Right atrium auricular region (tissue), 2 donors: ENCODE data around the gene NME9. TPM values are rescaled to one million over a fixed set of nuclear protein-coding genes. Genes with fewer than 3 reads are reported as not detected.

Experiments
- DNase-seq: peaks from one replicate; pipeline ENCODE4 v3.0.0-alpha.2; 2019; ENCODE audit warnings: low spot score
- H3K27ac ChIP-seq, 2 donors: fragments of 200-600 bp; sonication (generic); 1 replicate in 1 of 2; 2 replicates in 1 of 2; pipeline ENCODE4 v1.5.1; 2016 to 2019
- H3K27me3 ChIP-seq, 2 donors: fragments of 200-600 bp; sonication (generic); one replicate each; pipeline versions ENCODE4 v1.5.1 to v1.6.0; 2017 to 2019
- H3K36me3 ChIP-seq: fragments of 200-600 bp; sonication (generic); one replicate; pipeline ENCODE4 v1.5.1; 2016
- H3K4me1 ChIP-seq, 2 donors: fragments of 200-600 bp; sonication (generic); one replicate each; pipeline versions ENCODE4 v1.5.1 to v1.6.0; 2017 to 2019
- H3K4me3 ChIP-seq, 2 donors: fragments of 200-600 bp; sonication (generic); 1 replicate in 1 of 2; 2 replicates in 1 of 2; pipeline ENCODE4 v1.5.1; 2017 to 2019; ENCODE audit warnings: mild to moderate bottlenecking in 1 of 2, moderate library complexity in 1 of 2
- H3K9me3 ChIP-seq, 2 donors: fragments of 200-600 bp; sonication (generic); one replicate each; pipeline ENCODE4 v1.5.1; 2019
- CTCF ChIP-seq, 2 donors: fragments of 200-600 bp; sonication (generic); IDR thresholded peaks; one replicate each; pipeline ENCODE4 v1.5.1; 2019; ENCODE audit warnings: antibody characterized with exemption in 2 of 2
- total RNA-seq, 2 donors: library from RNA; depleted of rRNA; stranded (reverse); fragments of >200 nt; gene quantifications; one replicate each; pipeline ENCODE4 v1.1.0, GENCODE V29; 2016

Gene NME9
- total RNA-seq, 2 donors from 2014 or later = not detected

GRCh38 chr3:138360869-138361525 lies 31.3 kb upstream of the NME9 start:
- Histone ChIP-seq H3K4me3 (no peak overlapping the region), H3K4me1 (peaks cover 0 to 98% of the 10 kb centered on the region in 2 donors), H3K36me3 (no peaks in the 10 kb centered on the region), H3K9me3 (no peaks in the 10 kb centered on the region), H3K27ac (peak overlapping the region; percentile 79 to 95), H3K27me3 (no peaks in the 10 kb centered on the region)
- DNase-seq = no peak
- no peak for TF ChIP-seq CTCF (IDR thresholded peaks at IDR 0.05)

DNA sequence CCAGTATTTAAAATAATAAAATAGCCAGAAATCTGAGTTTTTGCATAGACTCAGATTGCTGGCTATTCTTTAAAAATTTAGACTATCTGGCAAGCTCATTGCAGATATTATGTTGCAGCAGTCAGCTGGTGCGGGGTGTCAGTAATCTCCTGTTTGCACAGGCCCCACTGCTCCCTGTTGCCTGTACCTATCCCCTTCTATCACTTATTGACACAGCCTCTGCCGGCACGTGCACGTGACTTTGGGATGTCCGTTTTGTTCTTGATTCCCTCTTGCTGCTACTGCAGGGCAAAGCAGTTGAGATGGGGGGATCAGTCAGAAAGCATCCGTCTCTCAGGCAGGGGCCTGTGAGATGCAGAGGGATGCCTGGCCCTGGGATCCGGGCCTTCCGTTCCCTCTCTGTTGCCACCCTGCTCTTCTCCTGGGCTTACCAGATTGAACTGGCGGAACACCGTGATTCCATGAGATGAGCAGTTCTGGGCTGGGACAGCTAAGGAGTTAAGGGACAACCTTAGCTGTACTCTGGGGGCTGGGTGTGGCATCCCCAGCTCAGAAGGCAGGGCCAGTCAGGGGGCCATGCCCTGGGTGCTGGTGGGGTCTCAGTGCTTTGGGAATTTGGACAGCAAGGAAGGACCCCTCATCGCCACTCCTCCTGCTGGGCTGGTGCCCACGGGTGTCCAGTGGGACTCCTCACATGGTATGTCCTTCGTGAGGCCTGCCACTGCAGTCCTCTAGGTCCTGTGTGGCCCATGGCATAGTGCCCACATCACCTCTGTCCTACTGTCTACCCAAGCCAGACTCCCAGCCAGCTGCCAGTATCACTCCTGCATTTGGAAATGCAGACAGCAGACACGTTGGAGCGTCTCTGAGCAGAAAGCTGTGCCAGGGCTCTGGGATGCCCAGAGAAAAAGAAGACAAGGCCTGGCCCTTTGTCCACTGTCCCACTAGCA lies 30.5 kb upstream of the NME9 start:
- H3K27me3 ChIP-seq = no peaks in the 10 kb centered on the region
- H3K9me3 ChIP-seq = no peaks in the 10 kb centered on the region
- peak; percentile 70 for DNase-seq
- peak overlapping the region; percentile 79 to 95 for H3K27ac ChIP-seq
- peaks cover 8% of the 10 kb centered on the region for H3K36me3 ChIP-seq
- no peak for TF ChIP-seq CTCF (IDR thresholded peaks at IDR 0.05)
- H3K4me3 ChIP-seq = no peak overlapping the region
- peaks cover 0 to 96% of the 10 kb centered on the region in 2 donors for H3K4me1 ChIP-seq

GRCh38 chr3:138359148-138359918 lies 29.7 kb upstream of the NME9 start:
- H3K27ac ChIP-seq = peak overlapping the region; percentile 79 to 95
- no peak for DNase-seq
- H3K27me3 ChIP-seq = no peaks in the 10 kb centered on the region
- TF ChIP-seq CTCF (IDR thresholded peaks at IDR 0.05) = no peak
- H3K9me3 ChIP-seq = no peaks in the 10 kb centered on the region
- peaks cover 0 to 91% of the 10 kb centered on the region in 2 donors for H3K4me1 ChIP-seq
- no peak overlapping the region for H3K4me3 ChIP-seq
- H3K36me3 ChIP-seq = peaks cover 14% of the 10 kb centered on the region

DNA sequence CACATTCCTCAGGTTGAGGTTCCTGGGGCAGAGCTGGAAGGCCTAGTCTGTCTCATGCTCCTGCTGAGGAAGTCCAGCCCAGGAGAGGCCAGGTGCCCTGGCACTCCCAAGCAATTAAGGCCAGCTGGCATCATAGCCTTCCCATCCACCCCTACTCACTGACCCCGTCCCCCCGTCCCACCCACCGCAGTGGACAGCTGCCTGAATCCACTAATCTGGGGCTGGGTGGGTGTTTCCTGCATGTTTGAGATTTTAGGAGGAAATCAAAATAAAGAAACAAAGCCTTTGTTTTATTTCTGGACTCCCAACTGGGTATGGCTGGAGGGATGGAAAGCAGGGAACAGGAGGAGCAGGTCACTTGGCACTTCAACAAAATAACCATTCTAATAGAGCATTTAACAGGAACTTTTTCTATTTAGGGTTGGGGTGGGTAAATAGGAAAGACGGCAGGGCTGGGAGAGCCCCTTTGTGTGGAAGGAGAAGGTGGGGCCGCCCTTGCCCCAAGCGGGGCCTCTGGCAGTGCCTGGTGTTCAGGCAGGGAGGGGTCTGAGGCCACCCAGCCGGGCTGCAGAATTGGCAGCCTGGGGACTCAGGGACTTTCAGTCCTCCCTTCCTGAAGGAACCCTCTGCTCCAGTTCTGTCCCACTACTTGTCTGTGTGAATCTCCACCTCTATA lies 27.2 kb upstream of the NME9 start:
- Histone ChIP-seq H3K4me1 (peaks cover 0 to 91% of the 10 kb centered on the region in 2 donors), H3K27me3 (no peaks in the 10 kb centered on the region), H3K9me3 (no peaks in the 10 kb centered on the region), H3K27ac (peak overlapping the region; percentile 62 to 95), H3K36me3 (peaks cover 14% of the 10 kb centered on the region), H3K4me3 (no peak overlapping the region)
- TF ChIP-seq CTCF (IDR thresholded peaks at IDR 0.05) = no peak
- DNase-seq = no peak

GRCh38 chr3:138355071-138355470 lies 25.4 kb upstream of the NME9 start:
- TF ChIP-seq CTCF (IDR thresholded peaks at IDR 0.05) = no peak
- H3K4me3 ChIP-seq = no peak overlapping the region
- no peak for DNase-seq
- no peaks in the 10 kb centered on the region for H3K9me3 ChIP-seq
- H3K27ac ChIP-seq = peak overlapping the region; percentile 62 to 97
- H3K27me3 ChIP-seq = no peaks in the 10 kb centered on the region
- H3K36me3 ChIP-seq = peaks cover 14% of the 10 kb centered on the region
- peaks cover 0 to 89% of the 10 kb centered on the region in 2 donors for H3K4me1 ChIP-seq
